ENCODE results near the gene LY6G6D. TPM values are rescaled to one million over a fixed set of nuclear protein-coding genes. Genes with fewer than 3 reads are reported as not detected.

Gene LY6G6D
- total and polyA plus RNA-seq, 2 of the 13 experiments (the other 11 are each of a cell fraction or from before 2014, with no cell fraction given) = not detected

GRCh38 chr6:31762356-31762755 is 47.2 kb downstream of the LY6G6D start, which contains the start of gene SAPCD1 (continued):
- TF ChIP-seq MLX (CRISPR knock-in tag; IDR thresholded peaks at IDR 0.05) (no peak), BRCA1 (CRISPR knock-in tag; IDR thresholded peaks at IDR 0.05) (no peak), HDAC2 (CRISPR knock-in tag; IDR thresholded peaks at IDR 0.05) (no peak), ZNF776 (CRISPR knock-in tag; IDR thresholded peaks at IDR 0.05) (no peak), ZNF136 (CRISPR knock-in tag; IDR thresholded peaks at IDR 0.05; ENCODE audit: low read depth) (no peak), ZNF747 (CRISPR knock-in tag; IDR thresholded peaks at IDR 0.05; ENCODE audit: borderline replicate concordance) (no peak), ZNF232 (CRISPR knock-in tag; IDR thresholded peaks at IDR 0.05; ENCODE audit: borderline replicate concordance) (no peak), EED (CRISPR knock-in tag; IDR thresholded peaks at IDR 0.05) (no peak)

- 80% methylated on average over 5 of the region's 8 CpGs for WGBS (ENCODE audit: low lambda C conversion rate)
- no peak overlapping the region for H3K9ac ChIP-seq (ENCODE audit: insufficient read depth, low read depth, low read length)
- DNase-seq (ENCODE audit: low spot score) (no peak), ATAC-seq (no peak), FAIRE-seq (no peak)
- H3K4me2 ChIP-seq (ENCODE audit: low read depth, low read length) = no peak overlapping the region
- H3K4me1 ChIP-seq (ENCODE audit: insufficient read depth, low read length) = peaks cover 47% of the 10 kb centered on the region
- POLR2A ChIA-PET = interaction anchor here (1.0 to 1.6 kb wide), 2 partner anchors 24 to 26 kb away, joined by 3 to 10 read pairs; partner anchors contain the start of gene CLIC1
- peaks cover 0 to 2% of the 10 kb centered on the region in 2 experiments; a peak in 3 of 5 replicates for H3K36me3 ChIP-seq (replicated peaks in 1 of 2; ENCODE audit: control insufficient read depth in 1 of 2, insufficient read depth in 2 of 2, low read length in 2 of 2)
- in situ Hi-C loops (cut with HindIII; ENCODE audit: extremely low pct_ligation_motif_present, low pct_unique_long_range_greater_than_20kb) (no loop called here), intact Hi-C loops (cut with micrococcal nuclease; ENCODE audit: unreplicated experiment) (no loop called here)
- H3K27ac ChIP-seq (ENCODE audit: extremely low read length, insufficient read depth, low read length) = no peak overlapping the region
- no peaks in the 10 kb centered on the region for H4K20me1 ChIP-seq (ENCODE audit: insufficient read depth, low read length)
- no peaks in the 10 kb centered on the region for H3K79me2 ChIP-seq (ENCODE audit: insufficient read depth, low read length)
- no peak overlapping the region for H2AFZ ChIP-seq (ENCODE audit: low read length)
- CTCF ChIA-PET (ENCODE audit: low intra/inter-chr PET ratio, low total read pairs) = no interaction called here
- no peaks in the 10 kb centered on the region for H3K27me3 ChIP-seq (ENCODE audit: control insufficient read depth in 1 of 2, insufficient read depth in 2 of 2, low read length in 2 of 2)
- no peak overlapping the region for H3K4me3 ChIP-seq (replicated peaks in 1 of 3; ENCODE audit: insufficient read depth in 1 of 3, low read depth in 2 of 3, low read length in 3 of 3)
- H3K9me3 ChIP-seq (ENCODE audit: low read length) = no peaks in the 10 kb centered on the region
- no TSS peak for BruUV-seq (replicated peaks)
- TF ChIP-seq MTA1 (CRISPR knock-in tag; IDR thresholded peaks at IDR 0.05; ENCODE audit: borderline replicate concordance) (peak; percentile 52; the same call in 1 of the 2 replicates), HOXD1 (CRISPR knock-in tag; IDR thresholded peaks at IDR 0.05) (no peak), ZBTB33 (CRISPR knock-in tag; IDR thresholded peaks at IDR 0.05) (peak; percentile 96), HNF1A (IDR thresholded peaks at IDR 0.05; ENCODE audit: low read depth) (no peak), HNF1A (CRISPR knock-in tag; IDR thresholded peaks at IDR 0.05; ENCODE audit: borderline replicate concordance) (0 out of 2 replicates have a peak, but pooled peaks have one; percentile 17), ATF2 (CRISPR knock-in tag; IDR thresholded peaks at IDR 0.05) (no peak), ZNF572 (CRISPR knock-in tag; IDR thresholded peaks at IDR 0.05) (0 out of 2 replicates have a peak, but pooled peaks have one; percentile 61)
Measured at GRCh38 chr6:31762878-31763618, 47.9 kb downstream of the LY6G6D start.

Data from HepG2 (cell line).